A375 (cell line): ENCODE data around the gene DTNA. TPM values are rescaled to one million over a fixed set of nuclear protein-coding genes. Genes with fewer than 3 reads are reported as not detected.

Experiments used
- total RNA-seq: library from RNA; depleted of rRNA; stranded (reverse); fragments of >200 nt; shearing (Covaris generic); gene quantifications from 2 replicates; pipeline ENCODE4 v1.2.3, GENCODE V29; 2014; rRNA removed

The DTNA gene
- total RNA-seq, result 4.6 and 6.9 TPM in 2 replicates

GRCh38 chr18:34709750-34710441 is at the start of gene DTNA:
DTNA (plus strand) TSS chr18:34710298; CDS start chr18:34755977, 45,679 bp downstream.

